Heart left ventricle (tissue), 16 donors: Measurements from ENCODE around the gene WDR82. TPM values are rescaled to one million over a fixed set of nuclear protein-coding genes. Genes with fewer than 3 reads are reported as not detected.
"Not testable (repeated sequence)": the region's sequence is repeated elsewhere in the genome, so short reads cannot be mapped to it uniquely, and the experiment has no call there.

Source experiments
- ATAC-seq, 4 donors: fragments of 200-7000 bp; cut with Tn5 transposase; one replicate each; pipeline ENCODE4 v1.9.1; 2020 to 2022; ENCODE audit warnings: moderate library complexity in 4 of 4, mild to moderate bottlenecking in 3 of 4, moderate number of reproducible peaks in 1 of 4
- DNase-seq, 5 donors: peaks; one replicate each; pipeline ENCODE4 v3.0.0-alpha.2; 2020
- H3K27ac ChIP-seq, 12 donors: fragments of 200-600 bp; sonication (generic) in 4 of 12; one replicate each; pipeline versions ENCODE4 v1.5.0 to v1.8.0; 2016 to 2022; ENCODE audit warnings: mild to moderate bottlenecking in 2 of 12
- H3K27me3 ChIP-seq, 9 donors: fragments of 200-600 bp; sonication (generic) in 2 of 9; one replicate each; pipeline versions ENCODE4 v1.5.1 to v1.8.0; 2016 to 2022; ENCODE audit warnings: mild to moderate bottlenecking in 3 of 9
- H3K36me3 ChIP-seq, 9 donors: fragments of 200-600 bp; sonication (generic) in 2 of 9; one replicate each; pipeline versions ENCODE4 v1.5.0 to v1.8.0; 2018 to 2022; ENCODE audit warnings: mild to moderate bottlenecking in 2 of 9
- H3K4me1 ChIP-seq, 12 donors: fragments of 200-600 bp; sonication (generic) in 4 of 12; one replicate each; pipeline versions ENCODE4 v1.5.0 to v1.8.0; 2016 to 2022; ENCODE audit warnings: mild to moderate bottlenecking in 3 of 12
- H3K4me3 ChIP-seq, 12 donors: fragments of 200-600 bp; sonication (generic) in 4 of 12; one replicate each; pipeline versions ENCODE4 v1.5.0 to v1.8.0; 2017 to 2022; ENCODE audit warnings: mild to moderate bottlenecking in 9 of 12, moderate library complexity in 4 of 12
- H3K9me3 ChIP-seq, 12 donors: fragments of 200-600 bp; sonication (generic) in 4 of 12; one replicate each; pipeline versions ENCODE4 v1.5.0 to v1.8.0; 2016 to 2022; ENCODE audit warnings: mild to moderate bottlenecking in 1 of 12
- POLR2A ChIP-seq, 2 donors: fragments of 450-650 bp; IDR thresholded peaks; one replicate each; pipeline ENCODE4 v1.6.1; 2017; ENCODE audit warnings: antibody characterized with exemption in 2 of 2, mild to moderate bottlenecking in 2 of 2, moderate library complexity in 2 of 2
- WGBS, 4 donors: extraction: QIAGEN DNeasy Blood & Tissue Kit in 2 of 4; methylation state at CpG; one replicate each; pipeline versions ENCODE4 v1.1.5 to v1.1.7; 2013 to 2018; 5-methylcytosine and 5-hydroxymethylcytosine counted together
- intact Hi-C, 10 donors: fragments of 100-400 bp; cut with DNase I; formaldehyde crosslinking; loops; one replicate each; pipeline versions ENCODE4 v1.11.1 to v1.14.2; 2022
- polyA plus RNA-seq, 2 donors: library from polyadenylated mRNA; stranded (reverse); fragments of 200-250 nt; gene quantifications; one replicate each; pipeline ENCODE4 v1.2.3, GENCODE V29; 2013
- total RNA-seq, 9 donors: library from RNA; depleted of rRNA in 2 of 9; stranded (reverse); fragments of >200 nt in 2 of 9; fragmentation: NEBNext Ultra II Directional in 3 of 9; extraction: Animal tissue kit (Norgen Biotek cat#: 25700) in 3 of 9; gene quantifications; one replicate each; pipeline versions ENCODE4 v1.1.0 to v1.2.4, GENCODE V29; 2016 to 2023
- TF ChIP-seq, protein P1 (sequence below), 12 donors: fragments of 200-600 bp; sonication (generic) in 4 of 12; IDR thresholded peaks; one replicate each; pipeline versions ENCODE4 v1.5.0 to v1.8.0; 2018 to 2022; ENCODE audit warnings: antibody characterized with exemption in 12 of 12, mild to moderate bottlenecking in 5 of 12
- donor health status: ischemic (EF 13 %, LVEDD 7.1; RV severe dilation, severe dysfunction).
- donor health status: healthy with polysubstance abuse.
- donor health status: DM: no; HTN: yes; CAD: no.
- donor health status: DM: no; HTN: no; CAD: no.
- donor health status: ischemic (EF 25% LVEDD 6.9; RV normal size, moderate dysfunction).
- donor health status: ischemic (EF 25% LVEDD 5.7; RV mildly dilated, moderate dysfunction).
- donor health status: healthy.
- donor health status: DM: yes; HTN: yes; CAD: no.
- donor health status: ischemic (EF 35%, LVEDD 5.7; RV mildly dilated, moderate dysfunction).
- donor health status: nonischemic (EF 11% LVEDD 7.7; RV severe dilation, severe dysfunction).
- donor health status: DM: yes; HTN: yes; CAD: no.
- donor health status: PGD.
- donor health status: ischemic (EF 29% LVEDD 5.4; RV normal size, mild dysfunction).
- donor health status: nonischemic (EF 23%, LVEDD 6.1; RV moderate dilation, normal function).

Gene WDR82
- total and polyA plus RNA-seq, 11 donors: 24.7 to 73.6 (median 61.2) TPM

DNA sequence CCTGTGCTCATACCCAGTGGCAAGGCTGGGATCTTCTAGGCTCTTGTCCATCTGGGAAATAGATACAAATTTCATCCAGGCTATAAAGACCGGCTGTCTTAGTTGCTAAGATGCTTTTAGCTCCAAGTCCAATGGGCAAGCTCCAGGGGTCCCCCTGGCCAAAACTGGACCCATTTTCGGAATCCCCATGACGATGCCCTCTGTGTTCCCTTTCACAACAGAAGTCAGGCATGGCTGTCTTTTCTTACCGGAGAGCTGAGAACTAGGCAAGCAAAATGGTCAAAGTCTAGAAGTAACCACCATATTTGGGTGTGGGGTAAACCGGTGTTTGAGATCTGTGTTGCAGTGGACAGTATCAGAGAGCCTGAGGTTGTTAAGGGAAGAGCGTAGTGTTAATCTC lies 10.2 kb upstream of the WDR82 start:
- ATAC-seq: no peak
- Histone ChIP-seq H3K27ac (peak overlapping the region in 7 of 12 donors; percentile 96 to 100 (median 99)), H3K4me1 (peaks cover 0 to 25% (median 12%) of the 10 kb centered on the region in 12 donors), H3K36me3 (peaks cover 0 to 41% (median 16%) of the 10 kb centered on the region in 9 donors), H3K27me3 (no peaks in the 10 kb centered on the region), H3K9me3 (no peaks in the 10 kb centered on the region), H3K4me3 (peak overlapping the region in 11 of 12 donors; percentile 55 to 96 (median 85))
- intact Hi-C loops: loop anchor here in 4 of 10 donors (2.0 to 10.0 kb wide), 4 partner anchors 50 to 294 kb away; partner anchors contain the start of gene RPL29 (in 1 of the 4)
- TF ChIP-seq, protein P1, sequence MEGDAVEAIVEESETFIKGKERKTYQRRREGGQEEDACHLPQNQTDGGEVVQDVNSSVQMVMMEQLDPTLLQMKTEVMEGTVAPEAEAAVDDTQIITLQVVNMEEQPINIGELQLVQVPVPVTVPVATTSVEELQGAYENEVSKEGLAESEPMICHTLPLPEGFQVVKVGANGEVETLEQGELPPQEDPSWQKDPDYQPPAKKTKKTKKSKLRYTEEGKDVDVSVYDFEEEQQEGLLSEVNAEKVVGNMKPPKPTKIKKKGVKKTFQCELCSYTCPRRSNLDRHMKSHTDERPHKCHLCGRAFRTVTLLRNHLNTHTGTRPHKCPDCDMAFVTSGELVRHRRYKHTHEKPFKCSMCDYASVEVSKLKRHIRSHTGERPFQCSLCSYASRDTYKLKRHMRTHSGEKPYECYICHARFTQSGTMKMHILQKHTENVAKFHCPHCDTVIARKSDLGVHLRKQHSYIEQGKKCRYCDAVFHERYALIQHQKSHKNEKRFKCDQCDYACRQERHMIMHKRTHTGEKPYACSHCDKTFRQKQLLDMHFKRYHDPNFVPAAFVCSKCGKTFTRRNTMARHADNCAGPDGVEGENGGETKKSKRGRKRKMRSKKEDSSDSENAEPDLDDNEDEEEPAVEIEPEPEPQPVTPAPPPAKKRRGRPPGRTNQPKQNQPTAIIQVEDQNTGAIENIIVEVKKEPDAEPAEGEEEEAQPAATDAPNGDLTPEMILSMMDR (IDR thresholded peaks at IDR 0.05): no peak
- TF ChIP-seq POLR2A (IDR thresholded peaks at IDR 0.05): no peak
- no peak for DNase-seq
- WGBS, 4 donors: 88 to 91% (median 91%) methylated on average over 6 of the region's 6 CpGs

DNA sequence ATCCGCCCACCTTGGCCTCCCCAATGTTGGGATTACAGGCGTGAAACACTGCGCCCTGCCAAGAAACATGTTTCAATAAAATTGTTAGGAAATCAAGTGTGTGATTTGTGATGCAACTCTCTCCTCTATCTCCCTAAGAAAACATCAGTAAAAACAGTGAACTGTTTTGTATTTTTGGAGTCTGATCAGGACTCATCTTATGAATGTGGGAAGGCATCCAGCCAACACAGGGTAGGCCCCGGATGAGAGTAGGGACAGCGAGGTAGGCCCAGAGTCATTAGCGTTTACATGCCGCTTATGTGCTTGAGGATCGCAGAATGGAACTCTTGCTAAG lies 8.3 kb upstream of the WDR82 start:
- H3K27ac ChIP-seq: peak overlapping the region in 11 of 12 donors; percentile 93 to 100 (median 99)
- 73 to 82% (median 77%) methylated on average over 8 of the region's 8 CpGs for WGBS, 4 donors
- peak in 1 of 4 donors; percentile 1 for ATAC-seq
- DNase-seq: no peak
- peaks cover 0 to 35% (median 9%) of the 10 kb centered on the region in 9 donors for H3K36me3 ChIP-seq
- no peaks in the 10 kb centered on the region for H3K27me3 ChIP-seq
- TF ChIP-seq, protein P1 (IDR thresholded peaks at IDR 0.05): no peak
- TF ChIP-seq POLR2A (IDR thresholded peaks at IDR 0.05): no peak
- H3K4me3 ChIP-seq: peak overlapping the region in 11 of 12 donors; percentile 55 to 96 (median 85)
- no peaks in the 10 kb centered on the region for H3K9me3 ChIP-seq
- intact Hi-C loops: loop anchor here in 3 of 10 donors (5.0 to 10.0 kb wide), 3 partner anchors 54 to 292 kb away; partner anchors contain the start of gene RPL29 (in 1 of the 3)
- H3K4me1 ChIP-seq: peaks cover 0 to 43% (median 13%) of the 10 kb centered on the region in 12 donors

DNA sequence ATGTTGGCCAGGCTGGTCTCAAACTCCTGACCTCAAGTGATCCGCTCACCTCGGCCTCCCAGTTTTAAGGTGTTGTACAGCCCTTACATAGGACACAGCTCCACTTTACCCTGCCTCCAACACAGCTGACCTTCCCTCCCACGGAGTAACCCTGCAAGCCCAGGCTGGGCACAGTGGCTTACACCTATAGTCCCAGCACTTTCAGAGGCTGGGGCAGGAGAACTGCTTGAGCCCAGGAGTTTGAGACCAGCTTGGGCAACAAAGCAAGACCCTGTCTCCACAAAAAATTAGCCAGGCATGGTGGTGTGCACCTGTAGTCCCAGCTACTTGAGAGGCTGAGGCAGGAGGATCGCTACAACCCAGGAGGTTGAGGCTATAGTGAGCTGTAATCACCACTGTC lies 5.6 kb upstream of the WDR82 start:
- not testable (repeated sequence) for ATAC-seq, H3K27me3 ChIP-seq, H3K9me3 ChIP-seq, H3K27ac ChIP-seq, DNase-seq, H3K4me3 ChIP-seq
- 90 to 98% (median 92%) methylated on average over 4 of the region's 4 CpGs for WGBS, 4 donors
- H3K36me3 ChIP-seq: peaks cover 0 to 20% (median 7%) of the 10 kb centered on the region in 9 donors
- H3K4me1 ChIP-seq: peaks cover 0 to 63% (median 26%) of the 10 kb centered on the region in 12 donors
- intact Hi-C loops: loop anchor here in 2 of 10 donors (10.0 kb wide), 2 partner anchors 121 to 289 kb away; partner anchors contain the start of gene RPL29 (in 1 of the 2)

DNA sequence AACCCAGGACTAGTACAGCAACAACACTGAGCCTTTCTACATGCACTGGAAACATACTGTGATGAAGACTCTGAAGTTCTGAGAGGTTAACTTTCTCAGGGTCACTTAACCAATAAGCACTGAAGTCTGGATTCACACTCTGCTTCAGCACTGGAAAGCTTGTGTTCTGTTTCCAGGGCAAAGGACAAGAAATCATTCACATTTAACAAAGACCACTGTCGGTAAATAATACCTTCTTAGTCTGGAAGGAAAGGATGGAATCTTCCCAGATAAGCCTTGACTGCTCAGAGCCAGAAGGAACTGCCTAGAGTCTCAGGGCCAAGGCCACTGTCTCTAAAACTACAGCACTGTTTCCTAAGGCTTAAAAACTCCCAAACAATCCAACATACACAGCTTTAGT lies 4.9 kb upstream of the WDR82 start:
- Histone ChIP-seq H3K4me3 (no peak overlapping the region), H3K36me3 (peaks cover 0 to 20% (median 7%) of the 10 kb centered on the region in 9 donors), H3K4me1 (peaks cover 0 to 57% (median 24%) of the 10 kb centered on the region in 12 donors), H3K27ac (peak overlapping the region in 1 of 12 donors; percentile 80), H3K27me3 (no peaks in the 10 kb centered on the region), H3K9me3 (no peaks in the 10 kb centered on the region)
- DNase-seq (no peak), ATAC-seq (no peak)
- WGBS, 4 donors: 55 to 73% (median 65%) methylated on average over 1 of the region's 1 CpG
- no peak for TF ChIP-seq POLR2A (IDR thresholded peaks at IDR 0.05)
- TF ChIP-seq, protein P1 (IDR thresholded peaks at IDR 0.05): no peak
- intact Hi-C loops: loop anchor here in 2 of 10 donors (10.0 kb wide), 2 partner anchors 121 to 289 kb away; partner anchors contain the start of gene RPL29 (in 1 of the 2)
